ENCODE results near the gene CLTB.
A peak's percentile ranks its signal among the peaks of the same experiment; 100 is the strongest.

The CLTB gene

GRCh38 chr5:176368726-176369125, 47.6 kb downstream of the CLTB start:
- Histone ChIP-seq H3K9ac (ENCODE audit: low read depth, low read length) (no peak overlapping the region), H3K9me3 (ENCODE audit: control insufficient read depth, insufficient read depth, low read length) (no peaks in the 10 kb centered on the region), H3K36me3 (ENCODE audit: insufficient read depth, low read length) (no peaks in the 10 kb centered on the region; the same call in 1 of the 2 replicates), H3K4me1 (ENCODE audit: insufficient read depth, low read length) (no peaks in the 10 kb centered on the region)

GRCh38 chr5:176366232-176366894, 50.0 kb downstream of the CLTB start:
- Histone ChIP-seq H3K9ac (ENCODE audit: low read depth, low read length) (peak overlapping the region; percentile 89), H3K9me3 (ENCODE audit: control insufficient read depth, insufficient read depth, low read length) (no peaks in the 10 kb centered on the region), H3K36me3 (ENCODE audit: insufficient read depth, low read length) (no peaks in the 10 kb centered on the region; the same call in 1 of the 2 replicates), H3K4me1 (ENCODE audit: insufficient read depth, low read length) (no peaks in the 10 kb centered on the region)

- H3K9ac ChIP-seq (ENCODE audit: low read depth, low read length) = peak within 1 kb of the TSS; percentile 89
- no peaks in the 10 kb centered on the region for H3K9me3 ChIP-seq (ENCODE audit: control insufficient read depth, insufficient read depth, low read length)
- no peaks in the 10 kb centered on the region; the same call in 1 of the 2 replicates for H3K36me3 ChIP-seq (ENCODE audit: insufficient read depth, low read length)
Measured at GRCh38 chr5:176365351-176366231, 50.7 kb downstream of the CLTB start, which contains the start of gene ARL10. ARL10 (plus strand) TSS chr5:176365487; CDS start chr5:176365564, 77 bp downstream.

GRCh38 chr5:176364765-176365350, 51.5 kb downstream of the CLTB start:
- Histone ChIP-seq H3K4me1 (ENCODE audit: insufficient read depth, low read length) (no peaks in the 10 kb centered on the region), H3K9ac (ENCODE audit: low read depth, low read length) (peak overlapping the region; percentile 89; the same call in 1 of the 2 replicates)

More at GRCh38 chr5:176365351-176366231, 50.7 kb downstream of the CLTB start, which contains the start of gene ARL10:
- H3K4me1 ChIP-seq (ENCODE audit: insufficient read depth, low read length) = no peaks in the 10 kb centered on the region

GRCh38 chr5:176362233-176362490, 54.2 kb downstream of the CLTB start:
- H3K9ac ChIP-seq (ENCODE audit: low read depth, low read length) = peak overlapping the region; percentile 97; the same call in 1 of the 2 replicates
- H3K4me1 ChIP-seq (ENCODE audit: insufficient read depth, low read length) = no peaks in the 10 kb centered on the region
- peaks cover 10% of the 10 kb centered on the region; the same call in 1 of the 2 replicates for H3K36me3 ChIP-seq (ENCODE audit: insufficient read depth, low read length)
- no peaks in the 10 kb centered on the region for H3K9me3 ChIP-seq (ENCODE audit: control insufficient read depth, insufficient read depth, low read length)

More at GRCh38 chr5:176364765-176365350, 51.5 kb downstream of the CLTB start:
- Histone ChIP-seq H3K9me3 (ENCODE audit: control insufficient read depth, insufficient read depth, low read length) (no peaks in the 10 kb centered on the region), H3K36me3 (ENCODE audit: insufficient read depth, low read length) (no peaks in the 10 kb centered on the region)

- Histone ChIP-seq H3K36me3 (ENCODE audit: insufficient read depth, low read length) (peaks cover 10% of the 10 kb centered on the region; the same call in 1 of the 2 replicates), H3K9ac (ENCODE audit: low read depth, low read length) (peak within 1 kb of the TSS; percentile 97), H3K4me1 (ENCODE audit: insufficient read depth, low read length) (no peaks in the 10 kb centered on the region), H3K9me3 (ENCODE audit: control insufficient read depth, insufficient read depth, low read length) (no peaks in the 10 kb centered on the region)
Measured at GRCh38 chr5:176361437-176362232, 54.7 kb downstream of the CLTB start, which contains the start of gene KIAA1191. KIAA1191 (minus strand) TSS chr5:176361764; CDS start chr5:176359508, 2,256 bp downstream.

- no peaks in the 10 kb centered on the region for H3K9me3 ChIP-seq (ENCODE audit: control insufficient read depth, insufficient read depth, low read length)
- H3K4me1 ChIP-seq (ENCODE audit: insufficient read depth, low read length) = no peaks in the 10 kb centered on the region
- H3K9ac ChIP-seq (ENCODE audit: low read depth, low read length) = peak overlapping the region; percentile 97
- peaks cover 10% of the 10 kb centered on the region; the same call in 1 of the 2 replicates for H3K36me3 ChIP-seq (ENCODE audit: insufficient read depth, low read length)
Measured at GRCh38 chr5:176360894-176361436, 55.4 kb downstream of the CLTB start.

GRCh38 chr5:176359658-176360057, 56.7 kb downstream of the CLTB start:
- Histone ChIP-seq H3K36me3 (ENCODE audit: insufficient read depth, low read length) (peaks cover 10% of the 10 kb centered on the region), H3K9me3 (ENCODE audit: control insufficient read depth, insufficient read depth, low read length) (no peaks in the 10 kb centered on the region), H3K9ac (ENCODE audit: low read depth, low read length) (no peak overlapping the region), H3K4me1 (ENCODE audit: insufficient read depth, low read length) (no peaks in the 10 kb centered on the region)

GRCh38 chr5:176356179-176356566, 60.2 kb downstream of the CLTB start:
- no peaks in the 10 kb centered on the region for H3K9me3 ChIP-seq (ENCODE audit: control insufficient read depth, insufficient read depth, low read length)
- H3K36me3 ChIP-seq (ENCODE audit: insufficient read depth, low read length) = peaks cover 30% of the 10 kb centered on the region
- no peak overlapping the region for H3K9ac ChIP-seq (ENCODE audit: low read depth, low read length)

GRCh38 chr5:176355400-176356178, 60.8 kb downstream of the CLTB start:
- H3K36me3 ChIP-seq (ENCODE audit: insufficient read depth, low read length) = peaks cover 31% of the 10 kb centered on the region
- no peak overlapping the region for H3K9ac ChIP-seq (ENCODE audit: low read depth, low read length)
- no peaks in the 10 kb centered on the region for H3K4me1 ChIP-seq (ENCODE audit: insufficient read depth, low read length)
- no peaks in the 10 kb centered on the region for H3K9me3 ChIP-seq (ENCODE audit: control insufficient read depth, insufficient read depth, low read length)

More at GRCh38 chr5:176356179-176356566, 60.2 kb downstream of the CLTB start:
- H3K4me1 ChIP-seq (ENCODE audit: insufficient read depth, low read length) = no peaks in the 10 kb centered on the region

- Histone ChIP-seq H3K4me1 (ENCODE audit: insufficient read depth, low read length) (no peaks in the 10 kb centered on the region), H3K36me3 (ENCODE audit: insufficient read depth, low read length) (peaks cover 33% of the 10 kb centered on the region), H3K9ac (ENCODE audit: low read depth, low read length) (no peak overlapping the region), H3K9me3 (ENCODE audit: control insufficient read depth, insufficient read depth, low read length) (no peaks in the 10 kb centered on the region)
Measured at GRCh38 chr5:176353533-176353932, 62.8 kb downstream of the CLTB start.

- H3K9ac ChIP-seq (ENCODE audit: low read depth, low read length) = no peak overlapping the region
- H3K9me3 ChIP-seq (ENCODE audit: control insufficient read depth, insufficient read depth, low read length) = no peaks in the 10 kb centered on the region
- H3K36me3 ChIP-seq (ENCODE audit: insufficient read depth, low read length) = peaks cover 34% of the 10 kb centered on the region
- H3K4me1 ChIP-seq (ENCODE audit: insufficient read depth, low read length) = no peaks in the 10 kb centered on the region
Measured at GRCh38 chr5:176352116-176352878, 64.0 kb downstream of the CLTB start.

Data from ES-I3 (cell line).